ENCODE measurements around the gene ATXN2L. TPM values are rescaled to one million over a fixed set of nuclear protein-coding genes. Genes with fewer than 3 reads are reported as not detected.
"Not testable (repeated sequence)": the region's sequence is repeated elsewhere in the genome, so short reads cannot be mapped to it uniquely, and the experiment has no call there.

ATXN2L gene
- total RNA-seq, 1 donor from 2014 or later, result 33.5 TPM

- no peak for DNase-seq
These were observed 50.2 kb downstream of the ATXN2L start for GRCh38 chr16:28872952-28873351.

- peak; percentile 43 for DNase-seq
These were observed 50.9 kb downstream of the ATXN2L start for GRCh38 chr16:28873543-28874201.

GRCh38 chr16:28874406-28874805 is 51.6 kb downstream of the ATXN2L start:
- no peak for DNase-seq

GRCh38 chr16:28875134-28876018 is 52.6 kb downstream of the ATXN2L start:
- DNase-seq, result no peak

GRCh38 chr16:28876019-28876659 is 53.3 kb downstream of the ATXN2L start:
- DNase-seq, result no peak

GRCh38 chr16:28876973-28877654 is 54.3 kb downstream of the ATXN2L start:
- DNase-seq, result no peak

GRCh38 chr16:28877655-28878000 is 54.8 kb downstream of the ATXN2L start:
- DNase-seq, result no peak

- no peak for DNase-seq
These were observed 55.5 kb downstream of the ATXN2L start, which contains the start of gene ATP2A1 for GRCh38 chr16:28878083-28878926. Gene ATP2A1, plus strand, starts transcription at chr16:28878488. Its CDS starts 184 bp downstream, at chr16:28878672.

- no peak for DNase-seq
These were observed 56.6 kb downstream of the ATXN2L start for GRCh38 chr16:28879261-28879840.

GRCh38 chr16:28879841-28880588 is 57.2 kb downstream of the ATXN2L start:
- DNase-seq, result peak; percentile 88

- DNase-seq, result no peak
These were observed 57.8 kb downstream of the ATXN2L start for GRCh38 chr16:28880589-28880915.

GRCh38 chr16:28880955-28881354 is 58.2 kb downstream of the ATXN2L start:
- DNase-seq, result no peak

GRCh38 chr16:28881565-28881964 is 58.8 kb downstream of the ATXN2L start:
- not testable (repeated sequence) for DNase-seq

GRCh38 chr16:28882551-28883160 is 59.9 kb downstream of the ATXN2L start:
- DNase-seq, result no peak

- no peak for DNase-seq
These were observed 60.6 kb downstream of the ATXN2L start for GRCh38 chr16:28883221-28883996.

GRCh38 chr16:28884045-28884444 is 61.2 kb downstream of the ATXN2L start:
- no peak for DNase-seq
